Suprapubic skin (tissue), 4 donors: ENCODE data around the gene DZIP1L. TPM values are rescaled to one million over a fixed set of nuclear protein-coding genes. Genes with fewer than 3 reads are reported as not detected.
"Not testable (repeated sequence)": the region's sequence is repeated elsewhere in the genome, so short reads cannot be mapped to it uniquely, and the experiment has no call there.

ENCODE experiments used
- DNase-seq, 2 donors: peaks; one replicate each; pipeline ENCODE4 v3.0.0-alpha.2; 2019; ENCODE audit warnings: low spot score in 2 of 2
- H3K27ac ChIP-seq: fragments of 200-600 bp; sonication (generic); one replicate; pipeline ENCODE4 v1.5.1; 2019
- H3K27me3 ChIP-seq: fragments of 200-600 bp; sonication (generic); one replicate; pipeline ENCODE4 v1.5.1; 2019
- H3K36me3 ChIP-seq: fragments of 200-600 bp; sonication (generic); one replicate; pipeline ENCODE4 v1.5.1; 2019
- H3K4me1 ChIP-seq: fragments of 200-600 bp; sonication (generic); one replicate; pipeline ENCODE4 v1.5.1; 2019
- H3K4me3 ChIP-seq: fragments of 200-600 bp; sonication (generic); one replicate; pipeline ENCODE4 v1.5.1; 2019; ENCODE audit warnings: mild to moderate bottlenecking
- H3K9me3 ChIP-seq: fragments of 200-600 bp; sonication (generic); one replicate; pipeline ENCODE4 v1.5.1; 2019
- CTCF ChIP-seq, 2 donors: fragments of 200-600 bp in 1 of 2; fragments of 450-650 bp in 1 of 2; sonication (generic) in 1 of 2; IDR thresholded peaks; one replicate each; pipeline ENCODE4 v1.5.1; 2016 to 2019; ENCODE audit warnings: antibody characterized with exemption in 2 of 2, mild to moderate bottlenecking in 1 of 2, moderate library complexity in 1 of 2
- EP300 ChIP-seq: sonication (generic); formaldehyde crosslinking; IDR thresholded peaks from one replicate; pipeline ENCODE4 v1.6.1; 2017; ENCODE audit warnings: antibody characterized with exemption
- POLR2A ChIP-seq, 2 donors: fragments of 450-650 bp; IDR thresholded peaks; one replicate each; pipeline ENCODE4 v1.6.1; 2017; ENCODE audit warnings: antibody characterized with exemption in 2 of 2, mild to moderate bottlenecking in 2 of 2, moderate library complexity in 2 of 2
- POLR2AphosphoS5 ChIP-seq, 3 donors: sonication (generic); formaldehyde crosslinking; IDR thresholded peaks; one replicate each; pipeline ENCODE4 v1.6.1; 2017; ENCODE audit warnings: antibody characterized with exemption in 3 of 3
- WGBS: methylation state at CpG from one replicate; pipeline ENCODE4 v1.1.5; 2018; 5-methylcytosine and 5-hydroxymethylcytosine counted together
- total RNA-seq, 4 donors: library from RNA; depleted of rRNA; stranded (reverse); fragments of >200 nt; gene quantifications; one replicate each; pipeline ENCODE4 v1.1.0, GENCODE V29; 2016

Gene DZIP1L
- total RNA-seq, 4 donors from 2014 or later: 16.4 to 129 (median 18.3) TPM

- peaks cover 25% of the 10 kb centered on the region for H3K36me3 ChIP-seq
- H3K4me1 ChIP-seq: no peaks in the 10 kb centered on the region
- no peak overlapping the region for H3K4me3 ChIP-seq
- H3K27ac ChIP-seq: no peak overlapping the region
- H3K27me3 ChIP-seq: no peaks in the 10 kb centered on the region
- DNase-seq: no peak
- TF ChIP-seq POLR2AphosphoS5 (IDR thresholded peaks at IDR 0.05): no peak
- TF ChIP-seq POLR2A (IDR thresholded peaks at IDR 0.05): no peak
- no peak for TF ChIP-seq EP300
- no peak for TF ChIP-seq CTCF (IDR thresholded peaks at IDR 0.05)
- no peaks in the 10 kb centered on the region for H3K9me3 ChIP-seq
- WGBS: 98% methylated on average over 9 of the region's 19 CpGs
These were observed 11.9 kb downstream of the DZIP1L start for GRCh38 chr3:138103466-138103865.

DNA sequence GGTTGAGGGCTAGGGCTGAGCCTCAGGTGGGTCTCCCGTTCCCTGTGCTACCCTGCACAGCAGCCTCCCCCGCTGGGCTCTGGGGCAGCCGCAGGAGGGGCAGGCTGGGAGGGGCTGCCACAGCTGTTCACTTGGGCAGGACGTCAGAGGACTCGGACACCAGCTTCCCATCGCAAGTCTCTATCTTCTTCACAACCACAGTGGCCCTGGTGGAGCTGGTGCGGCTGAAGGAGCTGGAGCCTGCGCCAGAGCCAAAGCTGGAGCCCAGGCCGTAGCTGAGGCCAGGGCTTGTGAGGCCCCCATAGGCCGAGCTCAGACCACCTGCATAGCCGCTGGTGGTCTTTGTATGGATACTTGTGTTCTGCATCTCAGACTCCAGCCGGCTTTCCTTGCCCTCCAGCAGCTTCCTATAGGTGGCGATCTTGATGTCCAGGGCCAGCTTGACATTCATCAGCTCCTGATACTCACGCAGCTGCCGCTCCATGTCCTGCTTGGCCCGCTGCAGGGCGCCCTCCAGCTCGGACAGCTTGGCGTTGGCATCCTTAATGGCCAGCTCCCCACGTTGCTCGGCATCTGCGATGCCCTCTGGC lies 14.0 kb downstream of the DZIP1L start:
- not testable (repeated sequence) for H3K27ac ChIP-seq, H3K27me3 ChIP-seq, H3K9me3 ChIP-seq, DNase-seq, H3K4me1 ChIP-seq, H3K4me3 ChIP-seq
- WGBS: 87% methylated on average over 10 of the region's 22 CpGs
- H3K36me3 ChIP-seq: peaks cover 25% of the 10 kb centered on the region

DNA sequence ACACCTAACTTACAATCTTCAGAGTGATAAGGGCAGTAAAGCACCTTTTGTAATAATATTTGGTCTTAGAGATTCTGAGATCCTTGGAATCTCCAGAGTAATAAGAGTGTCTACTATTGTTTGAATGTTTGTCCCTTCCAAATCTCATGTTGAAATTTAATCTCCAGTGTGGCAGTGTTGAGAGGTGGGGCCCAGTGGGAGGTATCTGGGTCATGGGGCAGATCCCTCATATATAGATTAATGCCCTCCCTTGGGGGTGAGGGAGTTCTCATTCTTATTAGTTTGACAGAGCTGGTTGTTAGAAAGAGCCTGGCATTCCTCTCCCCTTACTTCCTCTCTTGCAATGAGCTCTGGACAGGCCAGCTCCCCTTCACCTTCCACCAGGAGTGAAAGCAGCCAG lies 16.0 kb downstream of the DZIP1L start:
- Histone ChIP-seq H3K4me1 (peaks cover 3% of the 10 kb centered on the region), H3K27ac (no peak overlapping the region), H3K27me3 (no peaks in the 10 kb centered on the region), H3K9me3 (no peaks in the 10 kb centered on the region), H3K36me3 (peaks cover 30% of the 10 kb centered on the region), H3K4me3 (no peak overlapping the region)
- TF ChIP-seq CTCF (IDR thresholded peaks at IDR 0.05): no peak
- TF ChIP-seq EP300: no peak
- no peak for TF ChIP-seq POLR2A (IDR thresholded peaks at IDR 0.05)
- TF ChIP-seq POLR2AphosphoS5 (IDR thresholded peaks at IDR 0.05): no peak
- DNase-seq: no peak

DNA sequence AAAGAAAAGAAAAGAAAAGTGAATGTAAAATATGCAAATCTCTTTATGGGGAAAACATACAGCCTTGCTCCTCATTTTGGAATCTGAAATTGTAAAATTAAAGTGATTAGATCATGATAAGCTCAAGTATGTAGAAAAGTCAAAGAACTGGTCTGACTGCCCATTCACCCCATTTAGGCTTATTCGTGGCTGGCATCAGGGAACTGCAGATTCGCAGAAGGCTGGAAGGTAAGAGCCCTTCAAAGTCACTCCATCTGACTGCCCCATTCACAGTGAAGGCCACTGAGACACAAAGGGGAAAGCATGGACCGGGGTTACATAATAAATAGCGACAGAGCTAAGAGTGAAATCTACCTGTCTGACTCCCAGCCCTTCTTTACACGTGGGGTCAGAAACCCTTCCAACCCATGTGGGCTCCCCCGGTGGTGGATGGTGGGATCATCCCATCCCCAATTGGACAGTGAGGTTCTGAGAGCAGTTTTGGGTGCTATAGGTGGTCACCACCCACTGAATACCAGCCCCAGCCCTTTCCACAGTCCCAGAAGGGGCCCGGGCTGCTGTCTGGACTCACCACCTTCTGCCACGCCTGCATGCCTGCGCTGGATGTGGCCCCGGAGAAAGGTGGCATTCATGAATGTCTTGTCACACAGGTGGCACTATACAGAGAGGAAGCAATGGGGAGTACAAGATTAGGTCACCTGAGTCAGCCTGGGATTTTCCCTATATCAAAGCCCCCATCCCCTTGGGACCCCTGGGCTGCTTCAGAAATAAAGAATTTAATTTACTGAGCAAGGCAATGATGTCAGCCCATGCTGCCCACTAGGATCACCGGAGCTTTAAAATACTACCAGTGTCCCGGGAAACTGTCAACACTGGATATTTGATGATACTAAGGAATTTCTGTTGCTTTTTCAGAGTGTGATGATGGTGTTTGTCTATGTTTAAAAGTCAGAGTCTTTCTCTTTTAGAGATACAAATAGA lies 17.9 kb downstream of the DZIP1L start:
- no peaks in the 10 kb centered on the region for H3K27me3 ChIP-seq
- no peak for TF ChIP-seq POLR2AphosphoS5 (IDR thresholded peaks at IDR 0.05)
- no peak for TF ChIP-seq EP300
- no peak for TF ChIP-seq CTCF (IDR thresholded peaks at IDR 0.05)
- no peak for TF ChIP-seq POLR2A (IDR thresholded peaks at IDR 0.05)
- no peak for DNase-seq
- no peaks in the 10 kb centered on the region for H3K9me3 ChIP-seq
- peaks cover 30% of the 10 kb centered on the region for H3K36me3 ChIP-seq
- no peak overlapping the region for H3K4me3 ChIP-seq
- no peak overlapping the region for H3K27ac ChIP-seq
- WGBS: 72% methylated on average over 12 of the region's 12 CpGs
- peaks cover 3% of the 10 kb centered on the region for H3K4me1 ChIP-seq

GRCh38 chr3:138093721-138094120 lies 21.7 kb downstream of the DZIP1L start:
- H3K4me1 ChIP-seq: peaks cover 3% of the 10 kb centered on the region
- 89% methylated on average over 2 of the region's 2 CpGs for WGBS

More at GRCh38 chr3:138093721-138094120, 21.7 kb downstream of the DZIP1L start:
- H3K27ac ChIP-seq: no peak overlapping the region
- TF ChIP-seq CTCF (IDR thresholded peaks at IDR 0.05) (no peak), POLR2AphosphoS5 (IDR thresholded peaks at IDR 0.05) (no peak), EP300 (no peak), POLR2A (IDR thresholded peaks at IDR 0.05) (no peak)
- no peaks in the 10 kb centered on the region for H3K9me3 ChIP-seq
- H3K27me3 ChIP-seq: no peaks in the 10 kb centered on the region
- DNase-seq: no peak
- peaks cover 21% of the 10 kb centered on the region for H3K36me3 ChIP-seq
- no peak overlapping the region for H3K4me3 ChIP-seq
